H1 (cell line): ENCODE data around the gene MYL3. TPM values are rescaled to one million over a fixed set of nuclear protein-coding genes. Genes with fewer than 3 reads are reported as not detected.

Experiments used
- CTCF ChIA-PET: fragments of 300-600 bp; sonication (Branson Sonifier 250); formaldehyde crosslinking; loops from one replicate; lab custom pipeline; 2021; ENCODE audit not compliant: partially characterized antibody; lab: Charles Lee
- POLR2A ChIA-PET: fragments of 300-600 bp; sonication (Branson Sonifier 250); formaldehyde crosslinking; loops from one replicate; lab custom pipeline; 2021; ENCODE audit warnings: inconsistent platforms; ENCODE audit not compliant: partially characterized antibody; lab: Charles Lee
- DNase-seq, 2 experiments: peaks; one replicate each; pipeline versions ENCODE4 v3.0.0 to v3.0.0-alpha.2; 2010 to 2022; ENCODE audit warnings: low spot score in 2 of 2, low read depth in 1 of 2, mixed read lengths in 1 of 2
- FAIRE-seq: peaks from 2 replicates; lab custom pipeline; 2011; peaks lifted over from hg19 to GRCh38; lab: Jason Lieb, UNC
- H2AFZ ChIP-seq: 2 replicates; pipeline ENCODE4 v1.8.1; 2012; ENCODE audit warnings: low read length, inconsistent platforms
- H2AK5ac ChIP-seq: 2 replicates; pipeline ENCODE4 v1.6.1; 2013; ENCODE audit warnings: low read depth, low read length
- H2BK120ac ChIP-seq: replicated peaks from 2 replicates; pipeline ENCODE3; 2013; ENCODE audit warnings: low read depth, low read length, inconsistent platforms
- H2BK12ac ChIP-seq: 2 replicates; pipeline ENCODE4 v1.6.1; 2013; ENCODE audit warnings: low read depth, low read length
- H2BK15ac ChIP-seq: 2 replicates; pipeline ENCODE4 v1.6.1; 2013; ENCODE audit warnings: low read length
- H2BK20ac ChIP-seq: 2 replicates; pipeline ENCODE4 v1.6.1; 2013; ENCODE audit warnings: low read length
- H2BK5ac ChIP-seq: 2 replicates; pipeline ENCODE4 v1.6.1; 2013; ENCODE audit warnings: low read depth, low read length
- H3K14ac ChIP-seq: 2 replicates; pipeline ENCODE4 v1.6.1; 2013; ENCODE audit warnings: inconsistent platforms; ENCODE audit not compliant: insufficient read length
- H3K18ac ChIP-seq: 2 replicates; pipeline ENCODE4 v1.6.1; 2013; ENCODE audit warnings: low read length; ENCODE audit errors: extremely low read depth
- H3K23ac ChIP-seq: 2 replicates; pipeline ENCODE4 v1.6.1; 2013; ENCODE audit warnings: inconsistent platforms; ENCODE audit not compliant: insufficient read length
- H3K23me2 ChIP-seq: 2 replicates; pipeline ENCODE4 v1.6.1; 2013; ENCODE audit warnings: low read depth, low read length
- H3K27ac ChIP-seq: 2 replicates; pipeline ENCODE4 v1.6.1; 2011; ENCODE audit warnings: low read depth, low read length, inconsistent platforms
- H3K27me3 ChIP-seq, 4 experiments: replicated peaks in 1 of 4; 1 replicate in 1 of 4; 2 replicates in 3 of 4; pipeline versions ENCODE4 v1.6.1 to v1.8.1; 2011 to 2013; ENCODE audit warnings: low read length in 3 of 4, mild to moderate bottlenecking in 3 of 4, inconsistent platforms in 2 of 4, mixed read lengths in 2 of 4, moderate library complexity in 1 of 4; ENCODE audit not compliant: control insufficient read depth in 3 of 4, insufficient read depth in 3 of 4; ENCODE audit errors: extremely low read depth in 1 of 4
- H3K36me3 ChIP-seq, 4 experiments: 2 replicates each; pipeline versions ENCODE4 v1.6.1 to v1.8.1; 2011 to 2013; ENCODE audit warnings: mild to moderate bottlenecking in 4 of 4, low read length in 3 of 4, moderate library complexity in 2 of 4, control low read depth in 1 of 4, inconsistent platforms in 1 of 4; ENCODE audit not compliant: insufficient read depth in 4 of 4, control insufficient read depth in 2 of 4
- H3K4ac ChIP-seq: replicated peaks from 2 replicates; pipeline ENCODE3; 2013; ENCODE audit warnings: low read length, low read depth, mixed read lengths, inconsistent platforms; ENCODE audit not compliant: insufficient read length
- H3K4me1 ChIP-seq, 4 experiments: replicated peaks in 1 of 4; 1 replicate in 1 of 4; 2 replicates in 3 of 4; pipeline versions ENCODE4 v1.6.1 to v1.8.1; 2011 to 2013; ENCODE audit warnings: low read length in 3 of 4, inconsistent platforms in 2 of 4, mixed read lengths in 1 of 4; ENCODE audit not compliant: insufficient read depth in 4 of 4, control insufficient read depth in 3 of 4
- H3K4me2 ChIP-seq, 2 experiments: 2 replicates each; pipeline versions ENCODE4 v1.6.1 to v1.8.1; 2011 to 2013; ENCODE audit warnings: low read depth in 2 of 2, low read length in 2 of 2, control low read depth in 1 of 2, inconsistent platforms in 1 of 2, mild to moderate bottlenecking in 1 of 2; ENCODE audit not compliant: insufficient read depth in 1 of 2
- H3K4me3 ChIP-seq, 4 experiments: fragments of 200-600, 300-600 bp in 1 of 4; sonication (generic), shearing (Covaris generic), sonication (Bioruptor Twin) in 1 of 4; 2 replicates each; pipeline versions ENCODE4 v1.5.1 to v1.8.1; 2011 to 2016; ENCODE audit warnings: low read length in 4 of 4, low read depth in 3 of 4, control low read depth in 2 of 4, inconsistent platforms in 2 of 4, mild to moderate bottlenecking in 2 of 4, mixed read lengths in 1 of 4, moderate library complexity in 1 of 4; ENCODE audit not compliant: insufficient read depth in 2 of 4; ENCODE audit errors: extremely low read depth in 1 of 4
- H3K56ac ChIP-seq: replicated peaks from 2 replicates; pipeline ENCODE3; 2013; ENCODE audit warnings: low read depth, mild to moderate bottlenecking, mixed read lengths, low read length, inconsistent platforms; ENCODE audit not compliant: insufficient read length
- H3K79me1 ChIP-seq: 2 replicates; pipeline ENCODE4 v1.6.1; 2013; ENCODE audit warnings: low read depth, low read length, control low read depth
- H3K79me2 ChIP-seq, 2 experiments: 2 replicates each; pipeline versions ENCODE4 v1.6.1 to v1.8.1; 2012 to 2013; ENCODE audit warnings: low read length in 2 of 2, mild to moderate bottlenecking in 2 of 2, inconsistent platforms in 1 of 2; ENCODE audit not compliant: insufficient read depth in 2 of 2, control insufficient read depth in 1 of 2
- H3K9ac ChIP-seq, 4 experiments: replicated peaks in 1 of 4; 1 replicate in 1 of 4; 2 replicates in 3 of 4; pipeline versions ENCODE4 v1.6.1 to v1.8.1; 2011 to 2013; ENCODE audit warnings: low read depth in 3 of 4, low read length in 3 of 4, control low read depth in 2 of 4, mild to moderate bottlenecking in 2 of 4, moderate library complexity in 2 of 4, inconsistent platforms in 1 of 4; ENCODE audit errors: extremely low read depth in 1 of 4
- H3K9me3 ChIP-seq, 2 experiments: 2 replicates each; pipeline versions ENCODE4 v1.6.1 to v1.8.1; 2012 to 2013; ENCODE audit warnings: mild to moderate bottlenecking in 2 of 2, moderate library complexity in 2 of 2, control low read depth in 1 of 2, inconsistent platforms in 1 of 2, low read depth in 1 of 2, low read length in 1 of 2, mixed read lengths in 1 of 2; ENCODE audit not compliant: insufficient read depth in 2 of 2
- H4K20me1 ChIP-seq, 2 experiments: replicated peaks in 1 of 2; 2 replicates each; pipeline versions ENCODE3 to v1.8.1; 2011 to 2013; ENCODE audit warnings: inconsistent platforms in 2 of 2, low read length in 2 of 2, mild to moderate bottlenecking in 1 of 2; ENCODE audit not compliant: insufficient read depth in 2 of 2, control insufficient read depth in 1 of 2
- H4K5ac ChIP-seq: 2 replicates; pipeline ENCODE4 v1.6.1; 2013; ENCODE audit warnings: low read length, low read depth, mixed read lengths, inconsistent platforms; ENCODE audit not compliant: insufficient read length
- H4K8ac ChIP-seq: 2 replicates; pipeline ENCODE4 v1.8.0; 2013; ENCODE audit warnings: mild to moderate bottlenecking, moderate library complexity, low read length, inconsistent platforms; ENCODE audit not compliant: insufficient read depth; ENCODE audit errors: extremely low read depth
- H4K91ac ChIP-seq: replicated peaks from 2 replicates; pipeline ENCODE3; 2013; ENCODE audit warnings: low read length, mixed read lengths, inconsistent platforms; ENCODE audit not compliant: insufficient read length
- SRF ChIP-seq: IDR thresholded peaks from 2 replicates; pipeline ENCODE4 v1.6.1; 2011; ENCODE audit warnings: mild to moderate bottlenecking, low read depth, low read length, moderate library complexity
- USF2 ChIP-seq: IDR thresholded peaks from 2 replicates; pipeline ENCODE4 v1.6.1; 2011; ENCODE audit warnings: low read length, improper control_type of control experiment
- WGBS, 2 experiments: shearing (Covaris generic) in 1 of 2; methylation state at CpG; one replicate each; pipeline versions ENCODE4 v1.1.6 to v1.1.7; 2013 to 2015; ENCODE audit warnings: low lambda C conversion rate in 2 of 2, mixed read lengths in 2 of 2, inconsistent platforms in 1 of 2, low coverage in 1 of 2, missing lambda C conversion rate in 1 of 2; ENCODE audit not compliant: insufficient replicate concordance in 2 of 2, insufficient coverage in 1 of 2, insufficient read length in 1 of 2; ENCODE audit errors: extremely low coverage in 1 of 2, missing lambda C conversion rate in 1 of 2; 5-methylcytosine and 5-hydroxymethylcytosine counted together
- long read RNA-seq, 2 experiments: library from RNA in 1 of 2; library from capped mRNA in 1 of 2; stranded (forward); transcript quantifications; one replicate each; pipeline ENCODE4 v2.0.0, GENCODE V29; 2021; ENCODE audit warnings: inconsistent platforms in 1 of 2
- polyA minus RNA-seq, 3 experiments: library from RNA; depleted of rRNA, polyadenylated mRNA; stranded (reverse); fragments of >200 nt; gene quantifications; 1 replicate in 2 of 3; 2 replicates in 1 of 3; pipeline ENCODE4 v1.2.3, GENCODE V29; 2011
- polyA plus RNA-seq, 7 experiments: library from polyadenylated mRNA; depleted of rRNA in 3 of 7; stranded (reverse) in 5 of 7; unstranded in 2 of 7; fragments of >200 nt in 5 of 7; fragments of 200-250 nt in 2 of 7; gene quantifications; 1 replicate in 5 of 7; 2 replicates in 1 of 7; 4 replicates in 1 of 7; pipeline versions ENCODE4 v1.2.1 to v1.2.3, GENCODE V29; 2011 to 2013; ENCODE audit warnings: missing spikeins in 2 of 7, mixed read lengths in 2 of 7
- total RNA-seq: library from RNA; stranded (reverse); fragmentation: NEBNext Ultra II Directional; extraction: Animal tissue kit (Norgen Biotek cat#: 25700); gene quantifications from 2 replicates; pipeline ENCODE4 v1.2.1, GENCODE V29; 2021

MYL3 gene
- total RNA-seq (not detected in 2 replicates), polyA plus RNA-seq (2011; rRNA removed) (0.06 TPM in 1 of 2 replicates, not detected in the other), polyA minus RNA-seq (2011; rRNA and poly(A)+ RNA removed) (not detected in 2 replicates)
- polyA plus RNA-seq (2011; cell fraction: cytosol; rRNA removed) = 0.10 TPM
- not detected for polyA plus RNA-seq (2011; cell fraction: nucleus; rRNA removed)
- 0.19 to 0.27 TPM in 2 of 4 replicates, not detected in the others for polyA plus RNA-seq (2012, experiment 1 of 2)
- 0.33 TPM for polyA plus RNA-seq (2012, experiment 2 of 2)
- polyA plus RNA-seq (2013, experiment 1 of 2) = 0.08 TPM
- polyA plus RNA-seq (2013, experiment 2 of 2) = not detected
- polyA minus RNA-seq (2011; cell fraction: cytosol; rRNA and poly(A)+ RNA removed) = not detected
- not detected for polyA minus RNA-seq (2011; cell fraction: nucleus; rRNA and poly(A)+ RNA removed)
- long read RNA-seq, experiment 1 = 0 reads
- long read RNA-seq, experiment 2, partial matches to known transcripts = 0 of 1 reads
- long read RNA-seq, experiment 2, other reads (novel, unspliced or antisense) = 0 of 1 reads

GRCh38 chr3:46863261-46863782, at the start of gene MYL3:
MYL3 (minus strand) TSS chr3:46863444; CDS start chr3:46863390, 54 bp downstream.
- H3K27me3 ChIP-seq = peaks cover 0 to 3% (median 1%) of the 10 kb centered on the region in 4 experiments; a peak in 3 of 7 replicates
- H2BK120ac ChIP-seq = no peak within 1 kb of the TSS
- H3K36me3 ChIP-seq = no peaks in the 10 kb centered on the region
- FAIRE-seq (no peak), DNase-seq (no peak)
- H3K23ac ChIP-seq = no peak within 1 kb of the TSS
- 0 out of 2 replicates have a peak, but pooled peaks have one; percentile 27 for TF ChIP-seq SRF
- TF ChIP-seq USF2 = no peak
- no peak within 1 kb of the TSS for H3K18ac ChIP-seq
- no peaks in the 10 kb centered on the region for H3K23me2 ChIP-seq
- no peaks in the 10 kb centered on the region; a peak in 2 of 7 replicates for H3K4me1 ChIP-seq
- H3K4me2 ChIP-seq = no peak within 1 kb of the TSS
- H4K5ac ChIP-seq = no peak within 1 kb of the TSS
- no peak within 1 kb of the TSS for H3K4me3 ChIP-seq
- H3K56ac ChIP-seq = no peak within 1 kb of the TSS
- no peaks in the 10 kb centered on the region for H4K20me1 ChIP-seq
- H2BK5ac ChIP-seq = no peak within 1 kb of the TSS
- H2BK20ac ChIP-seq = no peak within 1 kb of the TSS
- no peaks in the 10 kb centered on the region for H3K9me3 ChIP-seq
- no peak within 1 kb of the TSS for H2BK15ac ChIP-seq
- H2BK12ac ChIP-seq = 0 out of 2 replicates have a peak within 1 kb of the TSS, but pooled peaks have one; percentile 17
- H2AK5ac ChIP-seq = no peak within 1 kb of the TSS
- WGBS, 2 experiments = 87% methylated on average over 7 of the region's 7 CpGs; no CpG with 5 or more reads in 1 of the 2 experiments
- H3K79me1 ChIP-seq = no peaks in the 10 kb centered on the region
- H3K27ac ChIP-seq = no peak within 1 kb of the TSS
- H3K14ac ChIP-seq = no peak within 1 kb of the TSS
- no peaks in the 10 kb centered on the region for H3K79me2 ChIP-seq
- ChIA-PET POLR2A (interaction anchor here (0.8 kb wide), 1 partner anchor 43 kb away, joined by 3 read pairs; no protein-coding TSS in a partner anchor), CTCF (interaction anchor here (0.6 to 3.4 kb wide), 12 partner anchors 10 to 199 kb away, joined by 3 to 17 read pairs (median 4); partner anchors contain the start of gene PTH1R)
- H4K8ac ChIP-seq = peak within 1 kb of the TSS; percentile 9; the same call in 1 of the 2 replicates
- H3K9ac ChIP-seq = no peak within 1 kb of the TSS; a peak in 1 of 7 replicates
- no peak within 1 kb of the TSS for H3K4ac ChIP-seq
- H4K91ac ChIP-seq = no peak within 1 kb of the TSS
- H2AFZ ChIP-seq = no peak within 1 kb of the TSS
